OCI-LY1 (cell line): ENCODE results near the gene LTBP1.

ENCODE experiments used
- H2AFZ ChIP-seq: fragments of 200-600 bp; sonication (generic), shearing (Covaris generic); 2 replicates; pipeline ENCODE4 v1.6.0; 2014; ENCODE audit warnings: antibody characterized with exemption, mild to moderate bottlenecking, low read length
- H3F3A ChIP-seq: fragments of 200-600 bp; sonication (generic), shearing (Covaris generic); 2 replicates; pipeline ENCODE4 v1.6.0; 2014; ENCODE audit warnings: mild to moderate bottlenecking, antibody characterized with exemption, low read length, moderate library complexity; ENCODE audit not compliant: insufficient read depth
- H3K27ac ChIP-seq: fragments of 200-600 bp; sonication (generic); 2 replicates; pipeline ENCODE4 v1.5.1; 2014; ENCODE audit warnings: low read length, mixed run types, mild to moderate bottlenecking, low read depth; ENCODE audit not compliant: poor library complexity, severe bottlenecking
- H3K27me3 ChIP-seq: fragments of 200-600 bp; sonication (generic); 2 replicates; pipeline ENCODE4 v1.6.0; 2014; ENCODE audit warnings: antibody characterized with exemption, mild to moderate bottlenecking, low read length, moderate library complexity; ENCODE audit not compliant: insufficient read depth
- H3K36me3 ChIP-seq: fragments of 200-600 bp; sonication (generic); 2 replicates; pipeline ENCODE4 v1.6.1; 2014; ENCODE audit warnings: mild to moderate bottlenecking, antibody characterized with exemption, low read length, moderate library complexity, mixed read lengths; ENCODE audit not compliant: insufficient read depth
- H3K4me1 ChIP-seq: fragments of 200-600 bp; sonication (generic); 2 replicates; pipeline ENCODE4 v1.5.1; 2014; ENCODE audit warnings: mild to moderate bottlenecking, low read length, moderate library complexity; ENCODE audit not compliant: insufficient read depth, severe bottlenecking
- H3K4me2 ChIP-seq: fragments of 200-600 bp; sonication (generic), shearing (Covaris generic); 2 replicates; pipeline ENCODE4 v1.6.1; 2014; ENCODE audit warnings: low read length
- H3K4me3 ChIP-seq: fragments of 200-600 bp; sonication (generic); 2 replicates; pipeline ENCODE4 v1.5.1; 2014; ENCODE audit warnings: low read length, low read depth, mild to moderate bottlenecking, mixed read lengths; ENCODE audit not compliant: poor library complexity, severe bottlenecking
- H3K79me2 ChIP-seq: fragments of 200-600 bp; shearing (Covaris generic); 2 replicates; pipeline ENCODE4 v1.6.1; 2016; ENCODE audit warnings: mixed run types, low read length, mixed read lengths; ENCODE audit not compliant: insufficient read depth
- H3K9ac ChIP-seq: fragments of 200-600 bp; sonication (generic), shearing (Covaris generic); 2 replicates; pipeline ENCODE4 v1.6.1; 2014; ENCODE audit warnings: mild to moderate bottlenecking, low read length, mixed read lengths
- H3K9me2 ChIP-seq: fragments of 200-600 bp; sonication (generic), shearing (Covaris generic); 2 replicates; pipeline ENCODE4 v1.6.1; 2014; ENCODE audit warnings: low read depth, mild to moderate bottlenecking, low read length, mixed read lengths
- H3K9me3 ChIP-seq: fragments of 200-600 bp; shearing (Covaris generic); 2 replicates; pipeline ENCODE4 v1.6.1; 2014; ENCODE audit warnings: low read length, mixed read lengths
- H4K20me1 ChIP-seq: fragments of 200-600 bp; sonication (generic), shearing (Covaris generic); 2 replicates; pipeline ENCODE4 v1.6.0; 2016; ENCODE audit warnings: mild to moderate bottlenecking, low read length; ENCODE audit not compliant: insufficient read depth
- CTCF ChIP-seq: fragments of 200-600 bp; sonication (generic), shearing (Covaris generic); IDR thresholded peaks from 2 replicates; pipeline ENCODE4 v1.5.1; 2017; ENCODE audit warnings: mild to moderate bottlenecking, antibody characterized with exemption, low read length, moderate library complexity, mixed read lengths
- EZH2 ChIP-seq: fragments of 200-600 bp; sonication (generic), shearing (Covaris generic); IDR thresholded peaks from 2 replicates; pipeline ENCODE4 v1.8.0; 2017; ENCODE audit warnings: borderline replicate concordance, mixed run types, mild to moderate bottlenecking, antibody characterized with exemption, low read length, moderate library complexity, mixed read lengths

The LTBP1 gene

GRCh38 chr2:32902174-32902573, 44.6 kb upstream of the LTBP1 start:
- TF ChIP-seq CTCF (no peak), EZH2 (no peak)
- Histone ChIP-seq H4K20me1 (no peaks in the 10 kb centered on the region), H3K4me2 (no peak overlapping the region), H3K36me3 (peaks cover 7% of the 10 kb centered on the region; the same call in 1 of the 2 replicates), H3K9ac (peak overlapping the region; percentile 7; the same call in 1 of the 2 replicates), H3K4me1 (peaks cover 44% of the 10 kb centered on the region), H3K9me3 (peaks cover 11% of the 10 kb centered on the region; the same call in 1 of the 2 replicates), H3K27ac (no peak overlapping the region), H3K79me2 (no peaks in the 10 kb centered on the region), H3F3A (no peaks in the 10 kb centered on the region), H2AFZ (peak overlapping the region; percentile 63; the same call in 1 of the 2 replicates), H3K27me3 (no peaks in the 10 kb centered on the region), H3K9me2 (no peaks in the 10 kb centered on the region), H3K4me3 (no peak overlapping the region)

GRCh38 chr2:32902986-32903385, 43.8 kb upstream of the LTBP1 start:
- Histone ChIP-seq H3F3A (no peaks in the 10 kb centered on the region), H3K4me2 (no peak overlapping the region), H3K9me2 (no peaks in the 10 kb centered on the region), H3K9me3 (peaks cover 11% of the 10 kb centered on the region; the same call in 1 of the 2 replicates), H3K79me2 (no peaks in the 10 kb centered on the region), H3K27me3 (no peaks in the 10 kb centered on the region), H3K4me3 (no peak overlapping the region), H4K20me1 (no peaks in the 10 kb centered on the region), H3K27ac (peak overlapping the region; percentile 31), H3K4me1 (peaks cover 44% of the 10 kb centered on the region), H3K36me3 (peaks cover 7% of the 10 kb centered on the region; the same call in 1 of the 2 replicates), H3K9ac (no peak overlapping the region), H2AFZ (peak overlapping the region; percentile 26; the same call in 1 of the 2 replicates)
- TF ChIP-seq EZH2 = no peak
- TF ChIP-seq CTCF = no peak

GRCh38 chr2:32904074-32904473, 42.7 kb upstream of the LTBP1 start:
- H3K27ac ChIP-seq = no peak overlapping the region
- H3K79me2 ChIP-seq = no peaks in the 10 kb centered on the region
- no peak for TF ChIP-seq EZH2
- TF ChIP-seq CTCF = no peak
- no peaks in the 10 kb centered on the region for H3F3A ChIP-seq
- H3K4me1 ChIP-seq = peaks cover 55% of the 10 kb centered on the region
- H4K20me1 ChIP-seq = no peaks in the 10 kb centered on the region
- no peak overlapping the region for H3K9ac ChIP-seq
- no peaks in the 10 kb centered on the region for H3K9me2 ChIP-seq
- no peak overlapping the region for H3K4me3 ChIP-seq
- peaks cover 7% of the 10 kb centered on the region; the same call in 1 of the 2 replicates for H3K36me3 ChIP-seq
- H3K4me2 ChIP-seq = no peak overlapping the region
- no peaks in the 10 kb centered on the region for H3K27me3 ChIP-seq
- peaks cover 11% of the 10 kb centered on the region; the same call in 1 of the 2 replicates for H3K9me3 ChIP-seq
- H2AFZ ChIP-seq = no peak overlapping the region
